AG04449 (cell line): ENCODE measurements around the gene MAP1B.
"Not testable (repeated sequence)": the region's sequence is repeated elsewhere in the genome, so short reads cannot be mapped to it uniquely, and the experiment has no call there.

Source experiments
- CTCF ChIA-PET: fragments of 350-600 bp; formaldehyde crosslinking; extraction: SDS; loops from one replicate; lab custom pipeline; 2021; ENCODE audit warnings: antibody characterized with exemption; lab: Yijun Ruan, JAX
- POLR2A ChIA-PET: fragments of 400-600, 350-600 bp; formaldehyde crosslinking; extraction: SDS; loops from one replicate; lab custom pipeline; 2020; ENCODE audit warnings: antibody characterized with exemption, inconsistent platforms; lab: Yijun Ruan, JAX
- DNase-seq: peaks from one replicate; pipeline ENCODE4 v3.0.0-alpha.2; 2010; ENCODE audit warnings: low read depth, low spot score
- H3K4me3 ChIP-seq: 2 replicates; pipeline ENCODE4 v1.5.1; 2011; ENCODE audit warnings: low read depth, mild to moderate bottlenecking, control low read depth, low read length
- TF ChIP-seq, protein P1 (sequence below): IDR thresholded peaks from one replicate; pipeline ENCODE4 v1.5.1; 2011; ENCODE audit warnings: mild to moderate bottlenecking, moderate library complexity, low read length, control low read depth, inconsistent platforms; ENCODE audit not compliant: insufficient read depth; ENCODE audit errors: missing control alignments

The MAP1B gene

DNA sequence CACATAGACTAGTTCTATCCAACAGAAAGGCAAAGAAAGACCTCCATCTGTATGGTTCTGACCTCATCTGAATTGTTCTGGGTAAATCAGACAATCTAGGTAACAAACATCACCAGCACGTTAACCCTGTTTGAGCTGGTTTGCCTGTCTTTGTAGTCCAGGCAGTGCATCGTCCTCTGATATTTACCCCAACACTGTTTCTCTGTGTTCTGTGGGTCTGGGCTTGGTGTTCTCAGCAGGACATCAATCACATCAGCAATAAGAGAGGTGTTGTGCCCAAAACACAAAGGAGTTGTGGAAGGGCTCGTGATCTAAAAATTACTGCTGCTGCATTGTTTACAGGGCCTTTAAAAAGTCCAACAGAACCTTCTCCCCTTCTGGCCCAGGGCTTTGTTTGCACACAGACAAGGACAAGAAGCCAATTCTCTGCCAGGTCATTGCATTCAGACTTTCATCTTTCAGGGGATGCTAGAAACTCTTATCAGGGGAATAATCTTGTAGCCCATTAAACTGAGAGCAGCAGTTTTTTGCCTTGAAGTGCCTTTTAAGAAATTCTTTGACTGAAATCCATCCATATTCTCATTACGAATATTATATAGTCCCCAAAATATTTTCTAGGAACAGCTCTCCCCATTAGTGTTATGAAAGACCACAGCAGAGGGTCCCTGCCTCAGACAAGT lies 30.5 kb upstream of the MAP1B start:
- TF ChIP-seq, protein P1, sequence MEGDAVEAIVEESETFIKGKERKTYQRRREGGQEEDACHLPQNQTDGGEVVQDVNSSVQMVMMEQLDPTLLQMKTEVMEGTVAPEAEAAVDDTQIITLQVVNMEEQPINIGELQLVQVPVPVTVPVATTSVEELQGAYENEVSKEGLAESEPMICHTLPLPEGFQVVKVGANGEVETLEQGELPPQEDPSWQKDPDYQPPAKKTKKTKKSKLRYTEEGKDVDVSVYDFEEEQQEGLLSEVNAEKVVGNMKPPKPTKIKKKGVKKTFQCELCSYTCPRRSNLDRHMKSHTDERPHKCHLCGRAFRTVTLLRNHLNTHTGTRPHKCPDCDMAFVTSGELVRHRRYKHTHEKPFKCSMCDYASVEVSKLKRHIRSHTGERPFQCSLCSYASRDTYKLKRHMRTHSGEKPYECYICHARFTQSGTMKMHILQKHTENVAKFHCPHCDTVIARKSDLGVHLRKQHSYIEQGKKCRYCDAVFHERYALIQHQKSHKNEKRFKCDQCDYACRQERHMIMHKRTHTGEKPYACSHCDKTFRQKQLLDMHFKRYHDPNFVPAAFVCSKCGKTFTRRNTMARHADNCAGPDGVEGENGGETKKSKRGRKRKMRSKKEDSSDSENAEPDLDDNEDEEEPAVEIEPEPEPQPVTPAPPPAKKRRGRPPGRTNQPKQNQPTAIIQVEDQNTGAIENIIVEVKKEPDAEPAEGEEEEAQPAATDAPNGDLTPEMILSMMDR: no peak
- POLR2A ChIA-PET: no interaction called here
- H3K4me3 ChIP-seq: no peak overlapping the region
- DNase-seq: no peak
- CTCF ChIA-PET: interaction anchor here (1.3 to 2.1 kb wide), 2 partner anchors 10 to 11 kb away, joined by 3 to 6 read pairs; no protein-coding TSS in a partner anchor

DNA sequence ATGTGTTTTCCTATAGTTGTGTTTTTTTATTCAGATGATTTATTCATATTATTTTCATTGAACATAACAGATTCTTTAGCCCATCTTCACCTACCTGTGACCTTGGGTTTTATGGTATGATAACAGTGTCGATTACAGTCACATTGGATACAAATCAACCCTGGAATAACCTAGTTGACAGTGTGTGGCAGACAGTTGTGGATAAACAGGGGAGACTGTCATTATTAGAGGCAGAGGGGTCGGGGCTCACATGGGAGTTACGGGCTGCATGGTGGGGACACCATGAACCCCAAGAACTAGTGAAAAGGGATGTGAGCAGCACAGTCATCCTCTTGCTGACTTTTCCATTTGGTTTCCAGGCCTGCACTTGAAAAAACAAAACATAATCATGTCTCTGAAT lies 29.9 kb upstream of the MAP1B start:
- DNase-seq: no peak
- no peak overlapping the region for H3K4me3 ChIP-seq
- CTCF ChIA-PET: interaction anchor here (1.3 kb wide), 1 partner anchor 10 kb away, joined by 3 read pairs; no protein-coding TSS in a partner anchor
- TF ChIP-seq, protein P1: no peak
- POLR2A ChIA-PET: no interaction called here

DNA sequence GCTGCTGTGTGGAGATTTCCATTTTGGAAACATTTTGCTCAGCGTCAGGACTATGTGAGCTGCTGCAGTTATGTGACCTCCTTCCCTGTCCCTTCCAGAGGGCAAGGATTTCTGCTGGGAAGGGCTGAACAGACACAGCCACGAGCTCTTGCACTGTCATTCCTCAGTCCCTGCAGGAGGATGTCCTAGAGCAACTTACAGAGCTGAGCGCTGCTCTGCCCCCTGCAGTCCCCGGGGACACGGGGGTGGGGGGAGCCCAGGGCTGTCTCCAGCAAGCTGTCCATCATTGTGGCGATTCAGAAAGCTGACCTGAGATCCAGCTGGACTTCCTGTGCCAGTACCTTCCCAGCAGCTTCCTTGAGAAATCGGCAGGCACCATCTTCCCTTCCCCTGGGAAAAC lies 28.0 kb upstream of the MAP1B start:
- TF ChIP-seq, protein P1: no peak
- no peak for DNase-seq
- no peak overlapping the region for H3K4me3 ChIP-seq
- ChIA-PET POLR2A (no interaction called here), CTCF (interaction anchor here (1.2 to 1.5 kb wide), 2 partner anchors 9 to 229 kb away, joined by 3 to 4 read pairs; no protein-coding TSS in a partner anchor)

DNA sequence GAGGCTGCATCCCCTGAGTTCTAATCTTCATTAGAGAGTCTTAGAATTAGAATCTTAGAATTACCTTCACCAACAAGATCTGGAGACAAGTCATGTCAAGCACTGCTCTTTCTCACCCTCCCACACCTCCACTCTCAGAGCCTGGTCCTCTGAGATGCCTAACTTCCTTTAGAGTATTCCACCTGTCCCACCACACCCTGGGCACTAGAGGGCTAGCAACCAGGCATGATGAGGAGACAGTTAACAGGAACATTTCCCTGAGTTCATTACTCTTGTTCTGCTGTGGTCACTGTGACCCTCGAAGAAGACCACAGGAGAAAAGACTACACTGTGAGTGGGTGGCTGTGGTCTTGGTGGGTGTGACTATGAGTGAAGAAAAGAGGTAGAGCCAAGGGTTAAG lies 25.2 kb upstream of the MAP1B start:
- ChIA-PET CTCF (no interaction called here), POLR2A (no interaction called here)
- no peak overlapping the region for H3K4me3 ChIP-seq
- TF ChIP-seq, protein P1: no peak
- DNase-seq: no peak

DNA sequence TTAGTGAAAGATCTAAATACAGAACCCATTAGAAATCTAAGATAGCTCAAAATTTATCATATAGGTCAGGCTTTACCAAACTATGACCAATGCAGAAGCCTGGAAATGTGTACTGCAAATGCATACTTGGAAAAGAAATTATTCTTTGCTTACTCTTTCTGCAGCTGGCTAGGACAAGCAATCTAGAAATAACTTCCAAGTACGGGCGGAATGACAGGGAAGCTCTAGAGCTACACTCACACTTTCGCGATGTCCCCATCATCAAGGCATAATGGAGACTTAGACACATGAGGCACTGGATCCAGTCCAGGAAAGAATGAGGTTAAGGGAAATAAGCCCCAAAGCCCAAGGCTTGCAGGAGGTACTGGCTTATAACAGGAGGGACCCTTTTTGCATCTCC lies 22.4 kb upstream of the MAP1B start:
- TF ChIP-seq, protein P1: no peak
- ChIA-PET POLR2A (no interaction called here), CTCF (interaction anchor here (1.3 kb wide), 1 partner anchor 9 kb away, joined by 3 read pairs; no protein-coding TSS in a partner anchor)
- H3K4me3 ChIP-seq: no peak overlapping the region
- no peak for DNase-seq

DNA sequence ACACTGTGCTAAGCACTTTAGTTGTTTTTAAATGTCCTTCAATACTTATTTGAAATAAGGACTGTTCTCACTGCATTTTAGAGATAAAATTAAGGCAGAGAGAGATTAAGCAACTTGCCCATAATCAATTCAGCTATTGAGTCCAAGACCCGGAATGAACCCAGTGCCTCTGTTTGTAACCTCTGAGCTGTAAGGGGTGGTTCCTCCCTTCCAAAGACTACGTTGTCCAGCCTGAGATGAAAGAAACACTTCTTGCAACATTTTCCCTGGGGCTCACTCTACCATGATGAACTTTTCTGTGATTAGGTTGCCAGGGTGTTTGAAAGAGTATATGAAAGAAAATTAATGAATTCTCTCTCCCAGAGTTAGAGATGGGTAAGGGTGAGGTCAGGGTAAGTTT lies 22.0 kb upstream of the MAP1B start:
- CTCF ChIA-PET: interaction anchor here (1.3 kb wide), 1 partner anchor 10 kb away, joined by 3 read pairs; no protein-coding TSS in a partner anchor
- H3K4me3 ChIP-seq: no peak overlapping the region
- no peak for DNase-seq
- TF ChIP-seq, protein P1: no peak
- POLR2A ChIA-PET: no interaction called here

DNA sequence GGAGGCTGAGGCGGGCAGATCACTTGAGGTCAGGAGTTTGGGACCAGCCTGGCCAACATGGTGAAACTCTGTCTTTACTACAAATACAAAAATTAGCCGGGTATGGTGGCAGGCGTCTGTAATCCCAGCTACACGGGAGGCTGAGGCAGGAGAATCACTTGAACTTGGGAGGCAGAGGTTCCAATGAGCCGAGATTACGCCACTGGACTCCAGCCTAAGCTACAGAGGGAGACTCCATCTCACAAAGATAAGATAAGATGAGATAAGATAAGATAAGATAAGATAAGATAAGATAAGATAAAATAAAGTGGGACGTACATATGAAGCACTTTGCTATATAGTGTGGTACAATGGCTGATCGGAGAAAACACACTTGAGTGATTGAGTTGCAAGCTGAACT lies 17.6 kb upstream of the MAP1B start:
- DNase-seq, H3K4me3 ChIP-seq, CTCF ChIA-PET, POLR2A ChIA-PET: not testable (repeated sequence)
